Stomach smooth muscle (tissue), 2 donors: Measurements from ENCODE around the gene NBEA.
"Not testable (repeated sequence)": the region's sequence is repeated elsewhere in the genome, so short reads cannot be mapped to it uniquely, and the experiment has no call there.

Experiments
- H3K27ac ChIP-seq: one replicate; pipeline ENCODE4 v1.7.0; 2013; ENCODE audit warnings: mild to moderate bottlenecking, low read length, inconsistent platforms
- H3K27me3 ChIP-seq, 2 donors: one replicate each; pipeline ENCODE4 v1.7.0; 2013; ENCODE audit warnings: low read length in 2 of 2; ENCODE audit not compliant: insufficient read depth in 2 of 2, control insufficient read depth in 1 of 2
- H3K36me3 ChIP-seq, 2 donors: one replicate each; pipeline ENCODE4 v1.7.0; 2013; ENCODE audit warnings: low read length in 2 of 2; ENCODE audit not compliant: control insufficient read depth in 2 of 2, insufficient read depth in 2 of 2
- H3K4me1 ChIP-seq: one replicate; pipeline ENCODE4 v1.7.0; 2013; ENCODE audit warnings: low read length; ENCODE audit not compliant: control insufficient read depth, insufficient read depth
- H3K4me3 ChIP-seq, 2 donors: one replicate each; pipeline ENCODE4 v1.7.0; 2013; ENCODE audit warnings: low read length in 2 of 2
- H3K9ac ChIP-seq, 2 donors: one replicate each; pipeline ENCODE4 v1.7.0; 2013; ENCODE audit warnings: low read length in 2 of 2, mild to moderate bottlenecking in 1 of 2
- H3K9me3 ChIP-seq, 2 donors: one replicate each; pipeline ENCODE4 v1.7.0; 2013; ENCODE audit warnings: low read length in 2 of 2; ENCODE audit not compliant: control insufficient read depth in 2 of 2
- donor health status: healthy.
- donor health status: Pancreatic carcinoma.

Gene NBEA

DNA sequence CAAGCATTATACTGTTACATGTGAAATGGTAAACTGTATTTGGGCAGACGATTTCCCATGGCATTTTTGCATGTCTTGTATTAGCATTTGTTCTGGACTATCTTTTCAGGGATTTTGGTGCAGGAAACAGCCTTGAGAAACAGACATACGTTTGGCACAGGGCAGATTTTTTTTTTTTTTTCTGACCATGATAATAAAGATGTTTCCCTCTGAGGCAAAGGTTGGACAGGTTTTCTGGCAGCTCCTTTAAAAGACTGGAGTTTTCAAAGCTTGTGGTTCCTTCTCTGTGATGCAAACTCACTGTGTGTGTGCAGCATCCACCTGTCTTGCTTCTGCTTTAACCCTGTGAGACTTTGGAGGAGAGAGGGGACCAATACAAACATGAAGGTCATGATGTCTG is 63.0 kb downstream of the NBEA start:
- Histone ChIP-seq H3K9me3 (no peaks in the 10 kb centered on the region), H3K27ac (no peak overlapping the region)

DNA sequence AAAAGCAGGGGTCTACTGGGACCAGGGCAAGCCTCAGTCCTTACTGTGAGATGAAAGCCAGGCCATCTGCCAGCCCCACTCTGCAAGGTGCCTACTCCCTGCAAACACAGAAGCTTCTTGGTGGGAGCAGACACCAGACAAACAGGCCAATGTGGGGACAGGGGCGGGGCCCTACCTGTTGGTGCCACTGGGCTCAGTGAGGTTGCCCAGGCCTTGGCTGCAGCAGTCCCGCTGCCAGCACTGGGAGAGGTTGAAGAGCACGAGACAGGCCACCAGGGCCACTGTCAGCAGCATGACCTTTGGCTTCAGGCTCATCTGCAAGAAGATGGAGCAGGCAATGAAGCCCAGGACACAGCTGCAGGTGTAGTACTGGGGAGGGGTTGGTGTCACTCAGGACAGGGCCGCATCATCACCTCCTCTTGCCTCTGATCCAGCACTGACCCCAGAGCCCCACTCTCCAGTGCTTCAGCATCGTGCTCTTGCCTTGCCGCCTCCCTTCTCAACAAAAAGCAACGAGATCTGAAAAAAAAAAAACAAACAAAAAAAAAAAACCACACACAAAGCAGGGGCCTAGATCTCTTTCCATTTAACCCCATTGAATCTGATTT is 72.6 kb downstream of the NBEA start:
- no peak overlapping the region for H3K4me3 ChIP-seq
- H3K9me3 ChIP-seq, result no peaks in the 10 kb centered on the region

More for the DNA sequence above, 63.0 kb downstream of the NBEA start:
- Histone ChIP-seq H3K4me3 (no peak overlapping the region), H3K36me3 (no peaks in the 10 kb centered on the region), H3K4me1 (peaks cover 2% of the 10 kb centered on the region), H3K27me3 (no peaks in the 10 kb centered on the region), H3K9ac (no peak overlapping the region)

DNA sequence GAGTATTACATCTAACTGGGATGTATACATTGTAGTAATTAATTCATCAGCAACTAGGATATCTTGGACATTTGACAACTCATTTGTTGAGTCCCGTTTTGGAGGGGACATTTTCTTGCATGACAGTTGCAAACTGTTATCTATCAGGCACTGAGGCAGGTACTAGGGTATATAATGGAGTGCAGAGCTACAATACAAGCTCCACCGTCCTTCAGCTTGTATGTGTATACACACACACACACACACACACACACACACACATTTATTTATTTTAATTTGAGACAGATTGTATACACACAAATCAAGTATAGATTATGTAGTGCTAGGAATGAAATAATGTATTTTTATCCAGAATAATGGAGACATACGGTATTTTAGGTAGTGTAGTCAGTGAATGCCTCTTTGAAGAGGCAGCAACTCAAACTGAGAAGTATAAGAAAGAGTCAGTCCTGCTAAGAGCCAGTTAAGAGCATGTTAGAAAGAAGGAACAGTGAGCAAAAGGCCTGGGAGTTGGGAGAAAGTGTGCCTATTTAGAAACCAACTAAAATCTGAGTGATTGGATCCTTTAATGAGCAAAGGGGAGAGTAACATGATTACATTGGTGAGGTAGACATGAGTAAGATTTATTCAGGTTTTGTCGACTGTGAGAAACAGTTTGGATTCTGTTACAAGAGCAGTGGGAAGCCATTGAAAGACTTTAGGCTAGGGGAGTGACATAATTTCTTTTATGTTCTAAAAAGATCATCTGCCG is 74.5 kb downstream of the NBEA start:
- no peaks in the 10 kb centered on the region for H3K4me1 ChIP-seq
- H3K4me3 ChIP-seq, result no peak overlapping the region
- H3K27ac ChIP-seq, result no peak overlapping the region
- no peaks in the 10 kb centered on the region for H3K9me3 ChIP-seq
- H3K36me3 ChIP-seq, result no peaks in the 10 kb centered on the region
- H3K27me3 ChIP-seq, result no peaks in the 10 kb centered on the region
- no peak overlapping the region for H3K9ac ChIP-seq

More for the DNA sequence above, 72.6 kb downstream of the NBEA start:
- Histone ChIP-seq H3K9ac (no peak overlapping the region), H3K36me3 (no peaks in the 10 kb centered on the region), H3K27me3 (no peaks in the 10 kb centered on the region), H3K27ac (no peak overlapping the region), H3K4me1 (no peaks in the 10 kb centered on the region)

DNA sequence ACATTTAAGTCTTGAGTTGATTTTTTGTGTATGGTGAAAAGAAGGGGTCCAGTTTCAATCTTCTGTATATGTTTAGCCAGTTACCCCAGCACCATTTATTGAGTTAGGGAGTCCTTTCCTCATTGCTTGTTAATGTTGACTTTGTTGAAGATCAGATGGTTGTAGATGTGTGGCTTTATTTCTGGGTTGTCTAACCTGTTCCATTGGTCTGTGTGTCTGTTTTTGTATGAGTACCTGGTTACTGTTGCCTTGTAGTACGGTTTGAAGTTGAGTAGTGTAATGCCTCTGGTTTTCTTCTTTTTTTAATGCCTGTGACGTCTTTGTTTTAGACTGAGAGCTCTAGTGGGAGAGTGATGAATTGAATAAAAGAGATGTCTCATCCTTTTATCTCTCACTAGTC is 83.2 kb downstream of the NBEA start:
- Histone ChIP-seq H3K4me3 (no peak overlapping the region), H3K9ac (no peak overlapping the region), H3K27ac (no peak overlapping the region), H3K27me3 (no peaks in the 10 kb centered on the region), H3K36me3 (no peaks in the 10 kb centered on the region), H3K4me1 (no peaks in the 10 kb centered on the region), H3K9me3 (no peaks in the 10 kb centered on the region)

DNA sequence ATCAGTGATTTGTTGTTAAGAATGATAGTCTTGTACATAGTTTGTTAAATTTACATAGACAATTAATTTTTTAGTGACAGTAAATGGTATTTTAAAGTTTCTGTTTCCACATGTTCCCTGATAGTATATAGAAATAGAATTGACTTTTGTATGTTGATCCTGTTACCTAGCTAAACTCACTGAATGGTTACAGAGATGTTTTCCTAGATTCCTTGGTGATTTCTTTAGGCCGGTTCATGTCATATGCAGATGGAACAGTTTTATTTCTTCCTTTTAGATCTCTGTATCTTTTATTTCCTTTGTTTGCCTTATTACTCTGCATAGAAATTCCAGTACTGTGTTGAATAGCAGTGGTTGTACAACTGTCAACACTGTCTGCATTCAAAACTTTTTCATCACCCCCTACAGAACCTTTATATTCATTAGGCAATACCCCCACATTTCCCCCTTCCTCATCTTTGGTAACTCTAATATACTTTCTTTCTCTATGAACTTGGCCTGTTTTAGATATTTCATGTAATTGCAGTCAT is 86.3 kb downstream of the NBEA start:
- no peak overlapping the region for H3K27ac ChIP-seq
- no peaks in the 10 kb centered on the region for H3K4me1 ChIP-seq
- peaks cover 0 to 3% of the 10 kb centered on the region in 2 donors for H3K9me3 ChIP-seq

DNA sequence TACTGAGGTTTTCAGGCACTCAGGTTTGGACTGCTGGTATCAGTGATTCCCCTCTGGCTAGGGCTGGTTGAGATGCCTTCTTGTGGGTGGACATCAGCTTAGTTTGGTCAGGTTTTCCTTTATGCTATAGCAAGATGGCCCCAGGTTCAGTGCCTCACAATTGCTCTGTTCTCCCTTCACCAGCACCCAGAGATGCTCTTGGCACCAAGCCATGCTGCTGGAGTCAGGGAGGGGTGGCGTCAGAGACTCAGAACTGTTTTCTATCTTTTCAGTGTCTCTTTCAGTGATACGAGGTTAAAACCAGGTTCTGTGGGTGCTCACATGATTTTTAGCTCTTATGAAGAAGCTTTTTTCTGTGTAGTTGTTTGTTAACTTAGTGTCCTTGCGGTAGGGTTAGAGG is 96.9 kb downstream of the NBEA start:
- H3K27ac ChIP-seq, result no peak overlapping the region
- no peaks in the 10 kb centered on the region for H3K4me1 ChIP-seq
- no peaks in the 10 kb centered on the region for H3K36me3 ChIP-seq
- H3K27me3 ChIP-seq, result no peaks in the 10 kb centered on the region
- no peak overlapping the region for H3K4me3 ChIP-seq
- H3K9ac ChIP-seq, result no peak overlapping the region
- H3K9me3 ChIP-seq, result no peaks in the 10 kb centered on the region

More for the DNA sequence above, 86.3 kb downstream of the NBEA start:
- H3K27me3 ChIP-seq, result no peaks in the 10 kb centered on the region
- H3K36me3 ChIP-seq, result no peaks in the 10 kb centered on the region
- no peak overlapping the region for H3K4me3 ChIP-seq
- no peak overlapping the region for H3K9ac ChIP-seq

DNA sequence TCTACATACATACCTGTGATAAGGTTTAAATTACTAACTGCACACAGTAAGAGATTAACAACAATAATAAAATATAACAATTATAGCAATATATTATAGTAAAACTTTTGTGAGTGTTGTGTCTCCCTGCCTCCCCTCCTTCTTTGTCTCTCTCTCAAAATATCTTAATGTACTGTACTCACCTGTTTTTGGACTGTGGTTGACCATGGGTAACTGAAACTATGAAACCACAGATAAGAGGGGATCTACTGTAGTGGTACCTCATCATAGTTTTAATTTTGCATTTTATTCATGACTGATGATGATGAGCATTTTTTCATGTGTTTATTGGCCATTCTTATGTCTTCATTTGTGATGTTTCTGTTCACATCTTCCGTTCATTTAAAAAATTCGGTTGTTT is 104.5 kb downstream of the NBEA start:
- H3K36me3 ChIP-seq, result peaks cover 0 to 5% of the 10 kb centered on the region in 2 donors
- H3K4me1 ChIP-seq, result no peaks in the 10 kb centered on the region
- H3K27ac ChIP-seq, result no peak overlapping the region
- no peak overlapping the region for H3K4me3 ChIP-seq
- H3K9me3 ChIP-seq, result no peaks in the 10 kb centered on the region
- H3K9ac ChIP-seq, result no peak overlapping the region
- no peaks in the 10 kb centered on the region for H3K27me3 ChIP-seq

DNA sequence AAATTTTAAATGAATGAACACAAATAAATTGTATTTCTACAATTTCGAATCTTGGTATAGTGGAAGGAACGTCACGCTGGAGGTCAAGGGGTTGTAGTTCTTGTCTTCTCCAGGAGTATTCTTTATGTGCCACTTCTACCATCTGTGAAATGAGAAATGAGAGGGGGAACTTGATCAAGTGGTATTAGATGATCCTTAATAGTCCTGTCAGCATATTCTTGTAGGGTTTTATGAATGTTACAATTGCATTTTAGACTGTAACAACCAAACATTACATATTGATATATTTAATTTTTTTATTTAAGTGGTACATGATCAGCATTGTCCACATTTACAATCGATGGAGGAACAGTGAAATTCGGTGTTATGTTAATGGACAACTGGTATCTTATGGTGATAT is 113.6 kb downstream of the NBEA start:
- H3K4me1 ChIP-seq, result no peaks in the 10 kb centered on the region
- no peaks in the 10 kb centered on the region for H3K36me3 ChIP-seq
- H3K27ac ChIP-seq, result no peak overlapping the region
- H3K9me3 ChIP-seq, result no peaks in the 10 kb centered on the region
- no peak overlapping the region for H3K4me3 ChIP-seq
- H3K27me3 ChIP-seq, result no peaks in the 10 kb centered on the region
- no peak overlapping the region for H3K9ac ChIP-seq

DNA sequence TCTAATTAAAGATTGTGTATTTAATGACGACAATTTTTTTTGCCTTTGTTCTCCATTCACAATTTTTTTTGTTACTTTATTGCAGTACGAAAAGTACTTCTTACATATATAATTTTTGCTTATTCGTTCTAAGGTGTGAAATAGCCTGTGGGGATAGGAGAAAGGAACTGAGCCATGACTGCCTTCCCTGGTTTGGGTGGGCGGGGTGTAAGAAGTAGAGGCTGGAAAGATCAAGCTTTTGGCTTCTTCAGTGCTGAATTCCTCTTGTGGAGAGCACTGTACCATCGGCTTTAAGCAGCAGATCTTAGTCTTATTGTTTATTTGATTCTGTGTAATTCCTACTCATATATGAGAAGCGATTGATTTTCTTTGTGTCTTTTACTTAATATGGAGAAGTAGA is 115.8 kb downstream of the NBEA start:
- Histone ChIP-seq H3K9me3 (no peaks in the 10 kb centered on the region), H3K27ac (no peak overlapping the region), H3K4me3 (no peak overlapping the region), H3K36me3 (no peaks in the 10 kb centered on the region), H3K27me3 (no peaks in the 10 kb centered on the region), H3K9ac (no peak overlapping the region), H3K4me1 (no peaks in the 10 kb centered on the region)

DNA sequence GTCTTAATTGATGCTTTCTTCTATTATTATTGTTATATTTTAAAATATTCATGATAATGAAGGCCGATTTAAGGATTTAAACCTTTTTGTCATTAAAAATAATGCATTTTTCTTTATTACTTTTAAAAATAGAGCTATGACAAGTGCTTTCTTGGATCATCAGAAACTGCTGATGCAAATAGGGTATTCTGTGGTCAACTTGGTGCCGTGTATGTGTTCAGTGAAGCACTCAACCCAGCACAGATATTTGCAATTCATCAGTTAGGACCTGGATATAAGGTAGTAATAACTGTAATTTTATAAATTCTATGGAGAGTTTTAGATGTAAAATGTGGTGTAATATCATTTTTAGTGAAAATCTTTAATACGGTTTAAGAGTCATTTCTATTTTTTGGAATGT is 116.5 kb downstream of the NBEA start:
- not testable (repeated sequence) for H3K4me1 ChIP-seq, H3K9ac ChIP-seq, H3K36me3 ChIP-seq, H3K27ac ChIP-seq, H3K9me3 ChIP-seq, H3K27me3 ChIP-seq, H3K4me3 ChIP-seq

DNA sequence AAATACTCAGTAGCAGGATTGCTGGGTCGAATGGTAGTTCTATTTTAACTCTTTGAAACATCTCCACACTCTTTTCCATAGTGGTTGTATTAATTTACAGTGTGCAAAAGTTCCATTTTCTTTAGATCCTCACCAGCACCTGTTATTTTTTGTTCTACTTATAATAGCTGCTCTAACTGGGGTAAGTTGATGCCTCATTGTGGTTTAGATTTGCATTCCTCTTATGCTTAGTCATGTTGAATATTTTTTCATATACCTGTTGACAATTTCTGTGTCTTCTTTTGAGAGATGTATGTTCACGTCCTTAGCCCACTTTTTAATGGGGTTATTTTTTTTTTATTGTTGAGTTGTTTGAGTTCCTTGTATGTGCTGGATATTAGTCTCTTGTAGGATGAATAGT is 144.6 kb downstream of the NBEA start:
- H3K4me3 ChIP-seq, result no peak overlapping the region
- no peaks in the 10 kb centered on the region for H3K9me3 ChIP-seq
- no peak overlapping the region for H3K9ac ChIP-seq
- no peaks in the 10 kb centered on the region for H3K27me3 ChIP-seq
- H3K27ac ChIP-seq, result no peak overlapping the region
- no peaks in the 10 kb centered on the region for H3K36me3 ChIP-seq
- H3K4me1 ChIP-seq, result no peaks in the 10 kb centered on the region
